Skin epidermis (tissue), 12 donors: ENCODE results near the gene CDH23.

ENCODE experiments used
- H3K27ac ChIP-seq, 21 experiments: fragments of 200-600 bp; sonication (generic) in 11 of 21; one replicate each; pipeline ENCODE4 v1.5.0; 2020; ENCODE audit warnings: mild to moderate bottlenecking in 3 of 21, inconsistent platforms in 2 of 21, moderate library complexity in 2 of 21
- H3K4me3 ChIP-seq, 7 experiments: fragments of 200-600 bp; sonication (generic) in 2 of 7; one replicate each; pipeline ENCODE4 v1.5.0; 2020; ENCODE audit warnings: inconsistent platforms in 2 of 7, mild to moderate bottlenecking in 2 of 7, moderate library complexity in 1 of 7

Gene CDH23

DNA sequence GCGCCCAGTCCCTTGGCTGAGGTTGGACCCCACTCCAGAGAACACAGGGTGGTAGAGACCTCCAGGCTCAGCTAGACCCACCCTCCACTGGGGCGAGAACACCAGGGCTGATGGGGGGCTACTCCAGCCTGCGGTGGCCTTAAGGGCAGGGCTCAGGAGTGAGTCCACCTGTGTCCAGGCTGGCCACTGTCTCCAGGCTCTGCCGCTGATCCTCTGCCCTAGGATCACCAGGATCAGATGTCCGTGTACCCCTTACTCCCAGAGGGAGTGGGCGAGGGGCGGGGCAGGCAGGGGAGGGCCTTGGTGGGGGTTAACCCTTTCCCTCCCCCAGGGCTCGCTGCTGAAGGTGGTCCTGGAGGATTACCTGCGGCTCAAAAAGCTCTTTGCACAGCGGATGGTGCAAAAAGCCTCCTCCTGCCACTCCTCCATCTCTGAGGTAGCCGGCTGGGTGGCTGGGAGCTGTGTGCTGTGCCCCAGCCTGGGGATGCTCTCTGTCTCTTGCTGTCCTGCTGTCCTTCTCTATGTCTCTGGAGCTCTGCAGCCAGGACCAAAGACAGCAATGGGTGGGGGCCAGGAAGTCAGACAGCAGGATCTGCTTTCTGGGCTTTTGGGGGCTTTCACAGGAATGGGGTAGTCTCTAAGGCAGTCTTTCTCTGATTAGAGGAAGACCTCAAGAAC is 416.3 kb downstream of the CDH23 start:
- Histone ChIP-seq H3K4me3 (no peak overlapping the region), H3K27ac (no peak overlapping the region)

DNA sequence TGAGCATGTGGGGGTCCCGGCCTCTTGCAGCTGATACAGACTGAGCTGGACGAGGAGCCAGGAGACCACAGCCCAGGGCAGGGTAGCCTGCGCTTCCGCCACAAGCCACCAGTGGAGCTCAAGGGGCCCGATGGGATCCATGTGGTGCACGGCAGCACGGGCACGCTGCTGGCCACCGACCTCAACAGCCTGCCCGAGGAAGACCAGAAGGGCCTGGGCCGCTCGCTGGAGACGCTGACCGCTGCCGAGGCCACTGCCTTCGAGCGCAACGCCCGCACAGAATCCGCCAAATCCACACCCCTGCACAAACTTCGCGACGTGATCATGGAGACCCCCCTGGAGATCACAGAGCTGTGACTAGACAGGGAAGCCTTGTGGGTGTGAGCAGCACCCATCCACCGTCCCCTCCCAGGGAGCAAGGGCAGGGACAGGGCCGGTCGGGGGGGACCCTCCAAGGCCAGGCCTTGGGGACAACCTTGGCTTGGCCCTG is 418.2 kb downstream of the CDH23 start:
- Histone ChIP-seq H3K4me3 (no peak overlapping the region), H3K27ac (no peak overlapping the region)

DNA sequence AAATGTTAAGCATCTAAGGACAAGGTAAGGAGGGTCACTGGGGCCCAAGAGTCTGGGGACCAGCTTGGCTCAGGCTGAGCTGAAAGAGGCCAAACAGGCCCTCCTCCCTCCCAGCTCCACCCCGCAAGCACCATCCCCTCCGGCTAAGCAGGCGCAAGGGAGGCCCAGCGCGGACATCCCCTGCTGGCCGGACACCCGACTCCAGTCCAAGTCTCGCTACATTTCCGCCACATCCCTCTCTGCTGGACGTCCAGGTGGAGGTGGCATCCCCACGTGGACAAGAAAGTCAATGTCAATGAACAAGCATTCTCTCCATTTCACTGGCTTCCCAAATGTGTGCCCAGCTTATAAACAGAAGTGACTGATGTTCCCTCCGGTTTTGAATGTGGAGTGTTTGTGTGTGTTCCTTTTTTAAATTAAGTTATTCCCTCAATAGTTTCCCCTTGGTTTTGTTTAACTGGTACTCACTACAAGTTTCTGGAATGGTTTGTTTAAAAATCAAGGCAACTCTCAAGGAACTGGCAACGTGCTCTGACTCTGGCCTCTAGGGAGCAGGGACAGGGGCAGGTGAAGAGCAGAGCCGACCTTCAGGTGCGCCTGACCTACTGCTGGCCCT is 418.9 kb downstream of the CDH23 start:
- Histone ChIP-seq H3K4me3 (no peak overlapping the region), H3K27ac (no peak overlapping the region)

DNA sequence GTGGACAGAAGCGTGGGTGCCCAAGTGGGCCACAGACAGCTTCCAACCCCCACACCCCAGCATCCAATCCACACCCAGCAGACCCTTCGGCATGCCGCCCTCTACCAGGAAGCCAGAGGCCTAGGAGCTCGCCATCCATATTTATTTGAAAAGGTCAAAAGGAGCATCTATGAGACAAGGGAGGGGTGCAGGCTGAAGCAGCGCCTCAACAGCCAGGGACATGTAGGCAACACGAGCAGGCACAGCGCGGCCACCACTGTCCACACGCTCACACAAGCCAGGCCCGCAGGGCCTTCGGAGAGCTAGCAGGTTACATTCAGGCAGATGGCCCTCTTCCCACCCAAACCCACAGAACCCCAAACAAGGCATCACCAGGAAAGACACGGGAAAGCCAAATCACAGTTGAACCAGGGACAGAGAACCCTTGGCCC is 419.7 kb downstream of the CDH23 start:
- H3K27ac ChIP-seq: peak overlapping the region in 2 of 21 experiments; percentile 6 to 37

DNA sequence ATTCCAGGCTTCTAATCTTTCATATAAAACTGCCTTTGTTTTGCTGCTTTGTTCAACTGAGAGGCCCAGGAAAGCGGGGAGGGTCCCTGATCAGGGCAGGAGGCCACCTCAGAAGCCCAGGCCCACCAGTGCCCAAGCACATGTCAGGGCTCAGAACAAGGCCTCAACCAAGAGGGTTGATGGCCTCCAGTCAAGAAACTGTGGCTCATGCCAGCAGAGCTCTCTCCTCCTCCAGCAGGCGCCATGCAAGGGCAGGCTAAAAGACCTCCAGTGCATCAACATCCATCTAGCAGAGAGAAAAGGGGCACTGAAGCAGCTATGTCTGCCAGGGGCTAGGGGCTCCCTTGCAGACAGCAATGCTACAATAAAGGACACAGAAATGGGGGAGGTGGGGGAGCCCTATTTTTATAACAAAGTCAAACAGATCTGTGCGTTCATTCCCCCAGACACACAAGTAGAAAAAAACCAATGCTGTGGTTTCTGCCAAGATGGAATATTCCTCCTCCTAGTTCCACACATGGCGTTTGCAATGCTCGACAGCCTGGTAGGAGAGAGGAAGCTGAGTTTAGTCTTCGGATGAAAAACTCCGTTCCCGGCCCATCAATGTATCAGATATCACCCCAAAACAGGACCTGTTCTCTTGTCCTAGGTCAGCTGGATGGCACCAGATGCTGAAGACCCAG is 420.4 kb downstream of the CDH23 start:
- Histone ChIP-seq H3K27ac (peak overlapping the region in 2 of 21 experiments; percentile 6 to 68), H3K4me3 (no peak overlapping the region)

More for the DNA sequence above, 419.7 kb downstream of the CDH23 start:
- no peak overlapping the region for H3K4me3 ChIP-seq

DNA sequence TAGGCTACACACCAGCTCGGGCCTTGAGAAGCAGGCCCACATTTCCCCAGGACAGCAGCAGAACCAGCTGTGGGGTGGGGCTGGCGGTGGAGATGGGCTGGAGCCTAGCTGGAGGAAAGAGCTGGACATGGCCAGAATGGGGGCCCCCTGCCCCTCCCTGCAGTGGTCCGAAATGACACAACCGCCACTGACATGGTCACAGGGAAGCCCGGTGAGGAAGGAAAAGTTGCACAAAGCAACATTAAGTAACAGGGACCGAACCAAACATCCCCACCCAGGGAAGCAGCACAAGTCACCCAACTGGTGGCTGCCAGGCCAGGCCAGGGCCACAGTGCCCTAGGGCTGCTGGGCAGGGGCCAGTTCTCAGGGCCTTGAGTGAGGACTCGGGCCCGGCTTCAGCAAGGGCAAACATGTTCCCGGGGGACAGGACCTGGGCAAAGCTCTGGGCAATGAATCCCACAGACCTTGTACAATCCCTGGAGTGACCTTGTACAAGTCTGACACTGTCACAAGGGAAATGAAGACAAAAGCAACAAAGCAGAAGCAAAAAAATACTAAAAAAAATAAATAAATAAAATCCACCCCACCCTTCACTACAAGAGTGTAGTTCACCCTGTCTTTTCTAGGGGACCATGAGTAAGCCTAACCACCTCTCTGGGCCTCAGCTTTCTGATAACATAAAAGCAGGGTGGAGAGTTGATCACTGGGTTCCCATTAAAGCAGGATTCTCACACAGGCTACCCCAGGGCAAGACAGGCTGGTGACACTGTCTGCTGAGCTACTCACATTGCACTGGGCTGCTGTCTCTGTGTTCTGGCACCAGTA is 421.3 kb downstream of the CDH23 start:
- peak overlapping the region in 10 of 21 experiments; percentile 3 to 68 (median 39) for H3K27ac ChIP-seq
- H3K4me3 ChIP-seq: no peak overlapping the region

DNA sequence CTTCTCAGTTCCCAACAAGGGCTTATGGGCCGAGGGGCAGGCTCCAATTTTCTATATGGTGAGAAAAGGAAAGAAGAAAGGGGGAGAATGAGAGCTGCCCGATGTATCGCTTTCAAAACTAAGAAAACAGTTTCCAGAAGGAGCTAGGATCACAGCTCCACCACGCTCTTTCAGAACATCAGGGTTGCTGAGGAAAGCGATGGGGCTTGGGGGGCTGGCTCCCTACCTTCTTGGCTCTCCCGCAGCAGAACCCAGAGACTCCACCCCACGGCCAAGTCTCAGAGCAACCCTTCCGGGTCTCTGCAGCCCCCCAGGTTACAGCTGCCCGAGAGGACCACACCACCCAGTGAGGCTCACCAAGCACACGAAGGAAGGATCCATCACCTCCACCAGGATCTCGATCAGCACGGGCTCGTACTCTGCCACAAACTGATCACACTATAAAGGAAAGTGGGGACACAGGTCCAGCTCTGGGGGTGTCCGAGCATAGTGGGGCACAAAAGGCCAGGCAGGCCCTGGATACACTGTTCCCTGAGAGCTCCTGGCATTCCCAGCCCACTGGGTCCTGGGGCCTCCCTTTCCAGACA is 422.0 kb downstream of the CDH23 start:
- Histone ChIP-seq H3K27ac (peak overlapping the region in 9 of 21 experiments; percentile 3 to 68 (median 36)), H3K4me3 (no peak overlapping the region)

DNA sequence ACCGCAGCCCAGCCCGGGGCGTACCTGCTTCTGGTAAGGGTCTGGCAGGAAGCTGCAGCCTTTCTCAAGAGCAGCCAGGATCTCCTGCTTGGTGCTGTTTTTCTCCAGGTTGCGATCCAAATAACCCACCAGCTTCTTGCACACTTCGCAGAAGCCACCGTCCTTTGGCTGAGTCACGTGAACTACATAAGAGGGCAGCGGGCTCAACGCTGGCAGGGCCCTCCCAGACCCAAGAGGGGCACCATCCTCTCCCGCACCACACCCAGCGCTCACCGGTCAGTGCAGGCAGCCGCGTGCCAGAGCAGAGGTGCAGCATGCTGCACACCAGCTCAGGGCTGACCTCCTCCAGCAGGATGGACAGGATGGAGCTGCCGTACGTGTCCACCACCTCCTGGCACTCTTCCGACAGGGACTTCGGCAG is 422.7 kb downstream of the CDH23 start:
- no peak overlapping the region for H3K4me3 ChIP-seq
- peak overlapping the region in 1 of 21 experiments; percentile 68 for H3K27ac ChIP-seq

DNA sequence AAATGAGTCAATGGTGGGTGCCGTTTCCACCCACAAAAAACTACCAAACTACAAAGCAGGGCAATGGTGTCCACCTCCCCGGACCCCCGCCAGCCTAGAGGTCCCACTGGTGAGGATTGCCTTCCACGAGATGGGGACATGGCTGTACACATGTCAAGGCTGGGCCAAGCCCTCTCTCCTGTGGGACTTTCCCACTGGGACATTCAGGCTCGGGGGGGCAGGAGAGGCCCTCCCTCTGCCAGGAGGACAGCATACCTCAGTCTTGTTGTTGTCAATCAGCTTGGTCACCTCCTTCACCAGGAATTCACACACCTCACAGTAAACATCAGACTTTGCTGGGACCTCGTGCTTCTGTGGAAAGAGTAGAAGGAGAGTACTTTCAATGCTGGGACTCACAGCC is 423.3 kb downstream of the CDH23 start:
- H3K27ac ChIP-seq: no peak overlapping the region
- no peak overlapping the region for H3K4me3 ChIP-seq

DNA sequence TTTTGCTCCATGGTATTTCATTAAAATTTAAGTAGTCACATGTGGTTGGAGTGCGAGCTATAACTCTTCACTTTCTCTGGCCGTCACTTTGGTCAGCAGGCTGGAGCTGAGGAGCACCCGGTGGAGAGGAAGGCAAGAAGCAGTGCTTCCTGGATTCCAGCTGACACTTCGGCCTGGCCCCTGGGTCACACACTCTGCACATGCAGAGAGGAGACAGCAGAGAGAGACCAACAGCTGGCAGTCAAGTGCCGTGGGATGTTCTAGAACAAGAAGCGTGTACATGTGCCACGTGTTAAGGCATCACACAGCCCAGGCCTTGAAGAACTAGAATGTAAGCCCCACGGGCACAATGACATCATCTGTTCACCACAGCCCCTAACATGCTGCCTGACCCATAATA is 424.2 kb downstream of the CDH23 start:
- Histone ChIP-seq H3K4me3 (no peak overlapping the region), H3K27ac (no peak overlapping the region)

DNA sequence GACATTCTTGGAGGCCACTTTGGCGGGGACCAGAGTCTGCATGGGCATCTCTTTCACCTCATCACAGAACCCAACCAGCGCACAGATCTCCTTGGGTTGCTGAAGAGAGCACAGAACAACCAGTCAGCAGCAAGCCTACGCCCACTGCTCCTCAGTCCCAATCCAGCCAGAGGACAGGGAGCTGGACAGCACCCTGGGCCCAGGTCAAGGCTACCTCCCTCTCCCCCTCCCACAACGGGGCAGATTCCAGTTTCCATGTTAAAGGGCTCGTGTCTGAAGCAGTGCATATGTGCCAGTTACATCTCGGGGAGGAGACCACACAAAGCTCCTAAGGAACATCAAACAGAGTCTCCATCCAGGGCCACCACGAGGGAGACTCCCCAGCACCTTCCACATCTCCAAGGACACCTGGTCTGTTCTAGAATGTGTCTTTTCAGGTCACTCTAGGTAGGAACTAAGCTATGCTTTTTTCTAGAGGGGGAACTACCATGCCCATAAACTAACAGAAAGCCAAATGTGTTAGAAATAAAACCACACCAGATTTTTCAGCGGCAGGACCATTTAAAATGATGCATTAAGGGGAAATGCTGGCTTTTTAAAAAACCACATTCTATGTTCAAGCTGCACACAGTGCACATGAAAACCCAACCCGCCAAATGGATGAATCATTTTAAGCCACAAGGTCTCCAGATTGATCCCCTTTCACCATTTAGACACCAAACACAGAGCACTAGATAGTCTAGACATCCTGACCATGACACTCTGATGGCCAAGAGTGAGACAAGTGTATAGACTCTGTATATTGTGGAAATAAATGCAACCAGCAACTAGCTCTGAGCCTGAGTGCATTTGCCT is 425.4 kb downstream of the CDH23 start:
- peak overlapping the region in 2 of 21 experiments; percentile 7 to 11 for H3K27ac ChIP-seq
- no peak overlapping the region for H3K4me3 ChIP-seq

DNA sequence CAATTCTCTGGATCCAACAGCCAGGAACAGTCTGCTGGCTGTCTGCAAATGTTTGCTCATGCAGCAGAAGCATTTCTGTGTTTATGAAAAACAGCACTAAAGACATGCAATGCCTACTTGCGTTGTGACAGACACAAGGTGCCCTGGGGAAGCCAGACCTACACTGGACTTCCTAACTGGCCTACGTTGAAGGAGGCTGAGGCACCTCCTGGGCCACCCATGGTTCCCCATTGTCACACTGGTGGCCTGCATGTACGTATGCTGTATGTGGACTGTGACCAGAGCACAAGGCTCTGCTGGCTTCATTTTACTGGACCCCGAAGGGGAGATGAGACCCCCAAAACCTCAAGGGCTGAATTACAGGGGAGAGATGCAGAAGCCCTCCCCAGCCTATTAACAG is 426.6 kb downstream of the CDH23 start:
- no peak overlapping the region for H3K4me3 ChIP-seq
- no peak overlapping the region for H3K27ac ChIP-seq

DNA sequence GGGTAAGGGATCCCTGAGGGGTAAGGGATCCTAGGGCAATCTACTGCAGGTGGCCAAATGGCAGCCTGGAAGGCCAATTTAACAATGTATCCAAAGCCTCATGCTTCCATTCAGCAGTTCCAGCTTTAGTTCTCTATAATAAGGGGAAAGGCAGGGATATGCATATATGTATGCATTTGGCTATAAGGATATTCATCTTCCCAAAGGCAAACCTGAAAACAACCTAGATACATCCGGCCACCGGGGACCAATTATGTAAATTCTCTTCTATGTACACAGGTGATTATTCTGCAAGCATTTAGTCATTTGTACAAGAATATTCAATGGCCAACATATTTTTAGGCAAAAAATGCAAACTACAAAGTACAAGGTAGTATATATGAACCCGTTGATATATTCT is 427.6 kb downstream of the CDH23 start:
- no peak overlapping the region for H3K4me3 ChIP-seq
- no peak overlapping the region for H3K27ac ChIP-seq

DNA sequence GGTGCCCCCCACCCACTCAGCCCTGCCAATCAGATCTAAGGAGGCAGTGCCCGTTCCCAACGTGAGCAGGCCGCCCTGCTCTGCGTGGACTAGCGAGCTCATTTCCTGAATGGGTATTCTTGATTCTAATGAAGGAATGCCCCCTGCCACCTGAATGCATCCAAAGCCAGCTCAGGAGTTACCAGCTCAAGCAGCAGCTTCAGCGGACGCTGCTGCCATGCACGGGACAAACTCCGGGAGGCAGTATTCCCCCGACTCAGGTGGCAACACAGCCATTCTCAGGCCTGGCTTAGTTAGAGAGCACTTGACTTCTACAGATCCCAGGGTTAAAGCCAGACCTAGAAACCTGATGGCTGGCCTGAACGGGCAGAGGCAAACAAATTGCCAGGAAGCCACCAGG is 428.5 kb downstream of the CDH23 start:
- Histone ChIP-seq H3K4me3 (no peak overlapping the region), H3K27ac (no peak overlapping the region)

DNA sequence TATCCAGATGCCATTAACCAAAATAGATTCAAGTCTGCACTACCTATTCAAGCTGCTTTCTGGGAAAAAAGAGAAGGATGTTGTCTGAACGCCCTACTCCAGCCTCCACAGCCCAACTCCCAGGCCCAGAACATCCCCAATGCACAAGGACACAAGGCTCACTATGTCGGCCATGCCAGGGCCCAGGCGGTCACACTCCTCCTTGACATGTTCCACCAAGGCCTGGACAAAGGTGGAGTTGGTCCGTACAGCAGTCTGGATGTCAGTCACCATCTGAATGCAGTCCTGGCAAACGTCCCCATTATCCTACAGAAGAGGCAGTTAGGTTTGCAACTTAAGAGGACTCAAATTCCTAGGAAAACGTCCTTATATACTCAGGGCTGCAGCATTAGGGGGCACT is 431.1 kb downstream of the CDH23 start:
- H3K4me3 ChIP-seq: no peak overlapping the region
- H3K27ac ChIP-seq: no peak overlapping the region

DNA sequence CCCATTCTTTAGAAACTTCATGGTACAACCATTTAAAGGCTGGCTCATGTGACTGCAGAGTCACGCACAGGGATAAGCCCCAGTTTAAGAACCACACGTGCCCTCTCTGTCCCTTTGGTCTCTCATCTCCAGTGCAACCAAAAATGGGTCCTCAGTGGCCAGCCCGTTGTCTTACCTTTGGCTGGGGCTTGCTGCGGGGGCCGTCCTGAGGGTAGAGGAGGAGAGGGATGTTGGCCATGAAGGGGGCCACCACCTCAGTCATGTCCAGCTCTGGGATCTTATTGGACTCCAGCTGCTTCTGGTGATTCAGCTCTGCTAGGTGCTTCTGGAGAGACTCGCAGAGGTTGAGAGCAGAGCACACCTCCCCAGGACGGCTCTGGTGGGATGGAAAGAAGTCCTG is 432.0 kb downstream of the CDH23 start:
- Histone ChIP-seq H3K4me3 (no peak overlapping the region), H3K27ac (no peak overlapping the region)

DNA sequence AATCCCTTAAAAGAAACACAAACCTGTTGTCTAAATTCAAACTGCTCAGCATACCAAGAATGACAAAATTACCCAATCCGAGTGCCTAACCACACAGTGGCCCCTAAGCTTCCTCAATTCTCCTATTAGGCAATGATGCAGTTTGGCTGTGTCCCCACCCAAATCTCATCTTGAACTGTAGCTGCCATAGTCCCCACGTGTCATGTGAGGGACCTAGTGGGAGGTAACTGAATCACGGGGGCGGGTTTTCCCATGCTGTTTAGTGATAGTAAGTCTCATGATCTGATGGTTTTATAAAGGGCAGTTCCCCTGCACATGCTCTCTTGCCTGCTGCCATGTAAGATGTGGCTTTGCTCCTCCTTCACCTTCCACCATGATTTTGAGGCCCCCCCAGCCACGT is 432.5 kb downstream of the CDH23 start:
- Histone ChIP-seq H3K27ac (no peak overlapping the region), H3K4me3 (no peak overlapping the region)

DNA sequence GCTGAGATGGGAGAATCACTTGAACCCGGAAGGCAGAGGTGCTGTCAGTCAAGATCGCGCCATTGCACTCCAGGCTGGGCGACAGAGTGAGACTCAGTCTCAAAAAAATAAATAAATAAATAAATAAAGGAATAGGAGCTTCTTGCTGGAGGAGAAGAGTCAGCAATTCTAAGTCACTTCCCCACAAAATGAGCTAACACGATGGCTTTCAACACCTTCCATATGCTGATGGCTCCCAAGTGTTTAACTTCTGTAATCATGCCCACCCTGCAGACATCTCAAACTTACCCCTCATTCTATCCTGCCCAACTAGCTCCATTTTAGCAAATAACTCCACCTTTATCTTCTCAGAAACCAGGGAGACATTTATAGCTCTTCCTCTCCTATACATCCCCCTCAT is 433.2 kb downstream of the CDH23 start:
- Histone ChIP-seq H3K4me3 (no peak overlapping the region), H3K27ac (no peak overlapping the region)

DNA sequence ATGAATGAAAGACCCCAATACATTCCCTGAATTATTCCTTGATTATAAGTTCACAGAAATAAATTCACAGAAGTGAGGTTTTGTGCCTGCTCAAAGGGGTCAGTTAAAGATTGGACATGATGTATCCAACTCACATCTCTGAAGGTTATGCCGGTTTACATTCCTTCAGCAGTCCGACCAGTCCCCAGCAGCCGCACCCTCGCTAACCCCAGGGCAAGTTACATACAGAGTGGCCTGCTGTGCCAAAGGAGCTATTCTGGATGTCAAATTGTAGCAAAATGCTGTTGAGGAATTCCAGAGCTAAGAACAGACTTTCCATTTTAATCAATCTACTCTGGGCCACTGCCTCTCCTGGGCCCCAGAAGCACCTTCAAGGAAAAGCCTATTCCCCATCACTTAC is 434.0 kb downstream of the CDH23 start:
- H3K27ac ChIP-seq: peak overlapping the region in 1 of 21 experiments; percentile 8

More for the DNA sequence above, 434.0 kb downstream of the CDH23 start:
- H3K4me3 ChIP-seq: no peak overlapping the region
